ENCODE data around the gene STAB1. TPM values are rescaled to one million over a fixed set of nuclear protein-coding genes. Genes with fewer than 3 reads are reported as not detected.
A peak's percentile ranks its signal among the peaks of the same experiment; 100 is the strongest.

The STAB1 gene
- polyA plus RNA-seq, 10 donors: 29.3 to 65.0 (median 46.0) TPM

GRCh38 chr3:52481819-52482521 is 13.2 kb upstream of the STAB1 start:
- DNase-seq: no peak

- no peak for DNase-seq
Measured at GRCh38 chr3:52483081-52483480, 12.1 kb upstream of the STAB1 start.

GRCh38 chr3:52483577-52484381 is 11.4 kb upstream of the STAB1 start:
- DNase-seq: peak in 1 of 3 donors; percentile 54

GRCh38 chr3:52484680-52485461 is 10.3 kb upstream of the STAB1 start:
- no peak for DNase-seq

GRCh38 chr3:52487050-52487787 is 7.9 kb upstream of the STAB1 start:
- no peak for DNase-seq

- DNase-seq: no peak
Measured at GRCh38 chr3:52487788-52488691, 7.1 kb upstream of the STAB1 start.

- no peak for DNase-seq
Measured at GRCh38 chr3:52488746-52489145, 6.4 kb upstream of the STAB1 start.

GRCh38 chr3:52489453-52489852 is 5.7 kb upstream of the STAB1 start:
- no peak for DNase-seq

- DNase-seq: no peak
Measured at GRCh38 chr3:52490035-52490938, 4.9 kb upstream of the STAB1 start.

- peak in 1 of 3 donors; percentile 39 for DNase-seq
Measured at GRCh38 chr3:52490939-52491526, 4.1 kb upstream of the STAB1 start.

GRCh38 chr3:52492059-52492458 is 3.1 kb upstream of the STAB1 start:
- no peak for DNase-seq

- DNase-seq: no peak
Measured at GRCh38 chr3:52493232-52494017, 1.7 kb upstream of the STAB1 start.

GRCh38 chr3:52494445-52494844 is 693 bp upstream of the STAB1 start:
- DNase-seq: no peak

- DNase-seq: no peak
Measured at GRCh38 chr3:52495777-52496602, 852 bp downstream of the STAB1 start.

- DNase-seq: peak in 1 of 3 donors; percentile 49
Measured at GRCh38 chr3:52498137-52499054, 3.3 kb downstream of the STAB1 start.

GRCh38 chr3:52501046-52501445 is 5.9 kb downstream of the STAB1 start:
- no peak for DNase-seq
